ENCODE results near the gene SUV39H1. TPM values are rescaled to one million over a fixed set of nuclear protein-coding genes. Genes with fewer than 3 reads are reported as not detected.

SUV39H1 gene
- total and polyA plus RNA-seq, 8 donors, result 5.0 to 8.4 (median 6.5) TPM

DNA sequence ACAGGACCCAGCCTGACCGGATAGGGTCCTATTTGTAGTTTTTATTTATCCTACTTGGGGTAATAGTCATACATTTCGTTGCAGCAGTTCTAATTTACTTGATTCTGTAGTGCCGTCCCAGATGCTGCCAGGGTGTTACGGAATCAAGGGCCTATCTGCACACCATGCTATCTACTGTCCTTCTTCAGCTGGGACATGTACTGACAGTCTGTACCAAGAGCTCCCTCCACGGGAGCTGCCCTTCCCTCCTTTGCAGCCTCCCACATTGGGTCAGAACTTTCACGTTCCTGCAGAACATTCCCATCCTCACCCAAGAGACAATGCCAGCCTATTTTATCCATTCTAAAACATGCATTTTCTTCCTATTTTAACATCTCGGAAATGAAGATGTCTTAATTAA is 6.7 kb downstream of the SUV39H1 start:
- no peak for DNase-seq
- no peaks in the 10 kb centered on the region for H3K9me3 ChIP-seq
- TF ChIP-seq, protein P1, sequence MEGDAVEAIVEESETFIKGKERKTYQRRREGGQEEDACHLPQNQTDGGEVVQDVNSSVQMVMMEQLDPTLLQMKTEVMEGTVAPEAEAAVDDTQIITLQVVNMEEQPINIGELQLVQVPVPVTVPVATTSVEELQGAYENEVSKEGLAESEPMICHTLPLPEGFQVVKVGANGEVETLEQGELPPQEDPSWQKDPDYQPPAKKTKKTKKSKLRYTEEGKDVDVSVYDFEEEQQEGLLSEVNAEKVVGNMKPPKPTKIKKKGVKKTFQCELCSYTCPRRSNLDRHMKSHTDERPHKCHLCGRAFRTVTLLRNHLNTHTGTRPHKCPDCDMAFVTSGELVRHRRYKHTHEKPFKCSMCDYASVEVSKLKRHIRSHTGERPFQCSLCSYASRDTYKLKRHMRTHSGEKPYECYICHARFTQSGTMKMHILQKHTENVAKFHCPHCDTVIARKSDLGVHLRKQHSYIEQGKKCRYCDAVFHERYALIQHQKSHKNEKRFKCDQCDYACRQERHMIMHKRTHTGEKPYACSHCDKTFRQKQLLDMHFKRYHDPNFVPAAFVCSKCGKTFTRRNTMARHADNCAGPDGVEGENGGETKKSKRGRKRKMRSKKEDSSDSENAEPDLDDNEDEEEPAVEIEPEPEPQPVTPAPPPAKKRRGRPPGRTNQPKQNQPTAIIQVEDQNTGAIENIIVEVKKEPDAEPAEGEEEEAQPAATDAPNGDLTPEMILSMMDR (IDR thresholded peaks at IDR 0.05), result no peak
- ATAC-seq, result no peak
- H3K4me1 ChIP-seq, result peaks cover 0 to 5% of the 10 kb centered on the region in 2 donors
- intact Hi-C loops (cut with DNase I), result no loop called here
- H3K36me3 ChIP-seq, result peaks cover 0 to 26% of the 10 kb centered on the region in 2 donors
- no peaks in the 10 kb centered on the region for H3K27me3 ChIP-seq
- no peak overlapping the region for H3K27ac ChIP-seq
- no peak overlapping the region for H3K4me3 ChIP-seq

DNA sequence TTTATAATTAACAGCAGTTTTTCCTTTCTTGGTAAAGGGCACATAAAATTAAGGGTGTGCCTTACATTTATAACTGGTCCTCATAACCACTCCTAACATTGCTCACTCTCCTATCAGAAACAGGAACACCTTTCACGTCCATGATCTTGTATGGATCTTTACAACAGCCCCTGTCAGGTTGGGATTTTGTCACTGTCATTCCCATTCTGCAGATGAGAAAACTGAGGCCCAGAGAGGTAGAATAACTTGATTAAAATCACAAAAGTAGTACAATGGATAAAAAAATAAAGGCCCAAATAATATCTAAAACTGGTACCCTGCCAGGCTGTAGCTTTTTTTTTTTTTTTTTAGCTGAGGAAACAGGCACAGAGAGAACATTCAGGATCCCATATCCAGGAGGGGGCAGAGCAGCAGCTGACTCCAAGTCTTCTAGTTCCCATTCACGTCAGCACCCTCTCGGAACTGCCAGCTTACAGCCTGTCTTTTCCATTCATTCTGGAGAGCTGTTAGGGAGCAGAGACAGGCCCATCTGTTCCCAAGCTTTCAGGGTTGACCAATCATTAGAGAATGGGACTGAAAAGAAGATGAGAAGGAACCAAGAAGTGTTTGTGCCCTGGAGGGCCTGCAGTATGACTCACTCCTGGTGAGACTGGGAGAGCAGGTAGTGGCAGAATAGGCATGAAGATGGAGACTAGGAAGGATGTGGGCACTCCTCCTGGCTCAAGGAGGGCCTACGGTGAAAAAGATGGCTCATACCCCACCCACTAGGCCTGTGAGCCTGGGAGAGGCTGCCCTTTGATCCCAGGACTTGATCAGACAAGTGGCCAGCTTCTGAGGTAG is 7.3 kb downstream of the SUV39H1 start:
- H3K36me3 ChIP-seq, result peaks cover 0 to 26% of the 10 kb centered on the region in 2 donors
- no peak overlapping the region for H3K27ac ChIP-seq
- ATAC-seq (no peak), DNase-seq (no peak)
- intact Hi-C loops (cut with DNase I), result no loop called here
- TF ChIP-seq, protein P1 (IDR thresholded peaks at IDR 0.05), result no peak
- no peak overlapping the region for H3K4me3 ChIP-seq
- H3K9me3 ChIP-seq, result no peaks in the 10 kb centered on the region
- peaks cover 0 to 5% of the 10 kb centered on the region in 2 donors for H3K4me1 ChIP-seq
- H3K27me3 ChIP-seq, result no peaks in the 10 kb centered on the region

DNA sequence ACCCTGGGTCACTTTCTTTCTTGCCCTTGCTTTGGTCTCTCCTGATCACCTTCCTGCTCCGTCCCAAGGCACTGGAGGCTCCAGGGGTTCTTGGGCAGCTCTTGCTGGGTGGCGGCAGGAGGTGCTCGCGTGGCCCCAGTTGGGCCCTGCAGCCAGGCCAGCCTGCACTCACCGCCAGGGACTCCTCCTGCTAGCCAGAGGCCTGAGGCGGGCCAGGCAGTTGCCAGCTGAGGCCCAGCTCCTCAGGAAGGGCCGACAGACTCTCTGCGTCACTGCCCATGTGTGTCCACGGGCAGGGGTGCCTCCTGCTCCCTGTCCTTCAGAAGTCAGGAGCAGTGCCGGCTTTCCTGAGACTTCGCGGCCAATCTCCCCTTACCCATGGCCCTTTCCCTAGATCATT is 9.3 kb downstream of the SUV39H1 start:
- DNase-seq, result no peak
- ATAC-seq, result no peak
- Histone ChIP-seq H3K27ac (no peak overlapping the region), H3K4me3 (no peak overlapping the region), H3K27me3 (no peaks in the 10 kb centered on the region), H3K4me1 (peaks cover 0 to 3% of the 10 kb centered on the region in 2 donors), H3K9me3 (no peaks in the 10 kb centered on the region), H3K36me3 (peaks cover 0 to 17% of the 10 kb centered on the region in 2 donors)
- TF ChIP-seq, protein P1 (IDR thresholded peaks at IDR 0.05), result no peak
- intact Hi-C loops (cut with DNase I), result no loop called here

- no peak for ATAC-seq
- Histone ChIP-seq H3K4me1 (no peaks in the 10 kb centered on the region), H3K27me3 (no peaks in the 10 kb centered on the region), H3K36me3 (no peaks in the 10 kb centered on the region), H3K9me3 (no peaks in the 10 kb centered on the region), H3K27ac (no peak overlapping the region), H3K4me3 (no peak overlapping the region)
- intact Hi-C loops (cut with DNase I), result no loop called here
- no peak for DNase-seq
- TF ChIP-seq, protein P1 (IDR thresholded peaks at IDR 0.05), result no peak
These were observed 13.1 kb downstream of the SUV39H1 start for GRCh38 chrX:48709522-48710112.

DNA sequence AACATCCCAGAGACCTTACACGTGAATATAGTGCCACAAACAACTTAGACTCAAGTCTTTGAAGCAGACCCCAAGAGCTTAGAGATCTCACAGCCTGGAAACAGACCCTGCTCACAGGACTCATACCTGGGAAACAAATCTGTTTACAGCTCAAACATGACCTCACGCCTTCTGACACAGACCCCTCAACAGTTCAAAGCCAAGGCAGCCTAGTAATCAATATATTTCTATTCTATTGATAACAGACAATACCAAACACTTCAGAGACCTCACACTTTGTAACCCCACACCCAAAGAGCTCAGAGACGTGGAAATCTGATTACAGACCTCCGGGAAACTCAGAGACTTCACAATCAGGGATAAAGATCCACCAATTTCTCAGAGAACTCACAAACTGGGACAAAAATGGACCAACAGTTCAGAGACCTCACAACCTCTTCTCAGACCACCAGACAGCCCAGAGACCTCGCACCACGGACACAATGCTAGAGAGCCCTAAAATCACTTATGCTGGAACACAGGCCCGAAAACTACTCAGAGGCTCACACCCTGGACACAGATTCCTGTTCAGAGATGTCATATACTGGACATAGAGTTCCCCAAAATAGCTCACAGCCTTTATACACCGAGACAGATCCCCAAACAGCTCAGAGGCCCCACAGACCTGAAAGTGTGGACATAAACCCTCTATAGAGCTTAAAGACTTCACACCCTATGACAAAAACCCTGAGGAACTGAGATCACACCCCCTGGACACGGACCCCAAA is 14.8 kb downstream of the SUV39H1 start:
- H3K27me3 ChIP-seq, result no peaks in the 10 kb centered on the region
- TF ChIP-seq, protein P1 (IDR thresholded peaks at IDR 0.05), result no peak
- intact Hi-C loops (cut with DNase I), result no loop called here
- no peak overlapping the region for H3K27ac ChIP-seq
- no peaks in the 10 kb centered on the region for H3K9me3 ChIP-seq
- ATAC-seq (no peak), DNase-seq (no peak)
- H3K4me3 ChIP-seq, result no peak overlapping the region
- H3K4me1 ChIP-seq, result no peaks in the 10 kb centered on the region
- H3K36me3 ChIP-seq, result no peaks in the 10 kb centered on the region
